GM23248 (cell line): ENCODE results near the gene LTB. TPM values are rescaled to one million over a fixed set of nuclear protein-coding genes. Genes with fewer than 3 reads are reported as not detected.

Experiments
- DNase-seq: peaks from one replicate; pipeline ENCODE4 v3.0.0-alpha.2; 2015
- H2AFZ ChIP-seq: fragments of 200-600 bp; sonication (generic); 2 replicates; pipeline ENCODE4 v1.6.1; 2016; ENCODE audit warnings: antibody characterized with exemption
- H3F3A ChIP-seq: fragments of 200-600 bp; sonication (generic); 2 replicates; pipeline ENCODE4 v1.6.1; 2016; ENCODE audit warnings: mild to moderate bottlenecking, antibody characterized with exemption, mixed run types; ENCODE audit not compliant: insufficient read depth
- H3K27ac ChIP-seq: fragments of 200-600 bp; sonication (generic); 2 replicates; pipeline ENCODE4 v1.5.1; 2016; ENCODE audit warnings: mild to moderate bottlenecking
- H3K27me3 ChIP-seq: fragments of 200-600 bp; sonication (generic); replicated peaks from 2 replicates; pipeline ENCODE4 v1.6.1; 2016; ENCODE audit warnings: mild to moderate bottlenecking; ENCODE audit not compliant: insufficient read depth
- H3K36me3 ChIP-seq: fragments of 200-600 bp; sonication (generic); 2 replicates; pipeline ENCODE4 v1.6.1; 2016; ENCODE audit warnings: low read depth, mild to moderate bottlenecking
- H3K4me1 ChIP-seq: fragments of 200-600 bp; sonication (generic); 2 replicates; pipeline ENCODE4 v1.6.1; 2016; ENCODE audit warnings: mild to moderate bottlenecking; ENCODE audit not compliant: insufficient read depth
- H3K4me2 ChIP-seq: fragments of 200-600 bp; sonication (generic); one replicate; pipeline ENCODE4 v1.6.1; 2016; ENCODE audit warnings: mild to moderate bottlenecking; ENCODE audit not compliant: unreplicated experiment
- H3K4me3 ChIP-seq: fragments of 200-600 bp; sonication (generic); 2 replicates; pipeline ENCODE4 v1.5.1; 2016; ENCODE audit warnings: mild to moderate bottlenecking
- H3K79me2 ChIP-seq: fragments of 200-600 bp; sonication (generic); 2 replicates; pipeline ENCODE4 v1.6.1; 2016; ENCODE audit warnings: mild to moderate bottlenecking; ENCODE audit not compliant: insufficient read depth
- H3K9ac ChIP-seq: fragments of 200-600 bp; sonication (generic); 2 replicates; pipeline ENCODE4 v1.6.1; 2016; ENCODE audit warnings: mild to moderate bottlenecking
- H3K9me2 ChIP-seq: fragments of 200-600 bp; sonication (generic); 2 replicates; pipeline ENCODE4 v1.6.1; 2016; ENCODE audit warnings: mixed run types, mild to moderate bottlenecking, moderate library complexity; ENCODE audit not compliant: insufficient read depth
- H3K9me3 ChIP-seq: fragments of 200-600 bp; sonication (generic); one replicate; pipeline ENCODE4 v1.6.1; 2017; ENCODE audit warnings: low read depth
- H4K20me1 ChIP-seq: fragments of 200-600 bp; sonication (generic); 2 replicates; pipeline ENCODE4 v1.6.0; 2016; ENCODE audit not compliant: insufficient read depth
- EZH2 ChIP-seq: fragments of 200-600 bp; sonication (generic); IDR thresholded peaks from 2 replicates; pipeline ENCODE4 v1.6.1; 2018; ENCODE audit warnings: antibody characterized with exemption, mild to moderate bottlenecking; ENCODE audit not compliant: insufficient read depth, poor library complexity, severe bottlenecking
- EZH2phosphoT487 ChIP-seq: fragments of 200-600 bp; sonication (generic); IDR thresholded peaks from 2 replicates; pipeline ENCODE4 v1.6.1; 2018; ENCODE audit warnings: antibody characterized with exemption, moderate library complexity, mild to moderate bottlenecking, low read depth; ENCODE audit not compliant: insufficient read depth
- WGBS, 2 experiments: methylation state at CpG; one replicate each; pipeline ENCODE4 v1.1.6; 2015 to 2017; ENCODE audit warnings: low lambda C conversion rate in 2 of 2, low coverage in 1 of 2; ENCODE audit errors: missing lambda C conversion rate in 2 of 2; 5-methylcytosine and 5-hydroxymethylcytosine counted together
- in situ Hi-C: fragments of 300-500 bp; cut with MboI; formaldehyde crosslinking; loops from 2 replicates; pipeline ENCODE4 v1.15.0; 2020
- polyA plus RNA-seq: library from polyadenylated mRNA; unstranded; fragments of >200 nt; fragmentation: Nextera tagmentation; extraction: Ambion mirVana; gene quantifications from 2 replicates; pipeline ENCODE4 v1.2.1, GENCODE V29; 2016
- total RNA-seq: library from RNA; depleted of rRNA; stranded (reverse); fragments of >200 nt; shearing (Covaris generic); gene quantifications from 2 replicates; pipeline ENCODE4 v1.2.3, GENCODE V29; 2014

Gene LTB
- total and polyA plus RNA-seq, 2 experiments from 2014 or later = not detected

- Histone ChIP-seq H3F3A (no peaks in the 10 kb centered on the region), H3K79me2 (no peaks in the 10 kb centered on the region), H3K9me3 (no peaks in the 10 kb centered on the region), H3K9ac (no peak overlapping the region), H3K27me3 (no peaks in the 10 kb centered on the region), H3K9me2 (no peaks in the 10 kb centered on the region), H4K20me1 (no peaks in the 10 kb centered on the region), H3K4me1 (no peaks in the 10 kb centered on the region), H3K27ac (no peak overlapping the region), H3K36me3 (no peaks in the 10 kb centered on the region), H3K4me3 (no peak overlapping the region), H2AFZ (no peak overlapping the region), H3K4me2 (no peak overlapping the region)
- in situ Hi-C loops = no loop called here
- TF ChIP-seq EZH2phosphoT487 (no peak), EZH2 (no peak)
- no peak for DNase-seq
- WGBS, 2 experiments = 68 to 69% methylated on average over 8 of the region's 8 CpGs
Measured at GRCh38 chr6:31575952-31576685, 6.1 kb downstream of the LTB start.

DNA sequence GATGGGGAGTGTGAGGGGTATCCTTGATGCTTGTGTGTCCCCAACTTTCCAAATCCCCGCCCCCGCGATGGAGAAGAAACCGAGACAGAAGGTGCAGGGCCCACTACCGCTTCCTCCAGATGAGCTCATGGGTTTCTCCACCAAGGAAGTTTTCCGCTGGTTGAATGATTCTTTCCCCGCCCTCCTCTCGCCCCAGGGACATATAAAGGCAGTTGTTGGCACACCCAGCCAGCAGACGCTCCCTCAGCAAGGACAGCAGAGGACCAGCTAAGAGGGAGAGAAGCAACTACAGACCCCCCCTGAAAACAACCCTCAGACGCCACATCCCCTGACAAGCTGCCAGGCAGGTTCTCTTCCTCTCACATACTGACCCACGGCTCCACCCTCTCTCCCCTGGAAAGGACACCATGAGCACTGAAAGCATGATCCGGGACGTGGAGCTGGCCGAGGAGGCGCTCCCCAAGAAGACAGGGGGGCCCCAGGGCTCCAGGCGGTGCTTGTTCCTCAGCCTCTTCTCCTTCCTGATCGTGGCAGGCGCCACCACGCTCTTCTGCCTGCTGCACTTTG is 6.8 kb downstream of the LTB start, which contains the start of gene TNF:
Gene TNF, plus strand, starts transcription at position 231 of the 567 bp plus-strand sequence. Its CDS starts 177 bp downstream, at position 408.
- DNase-seq = no peak
- no peaks in the 10 kb centered on the region for H3K9me3 ChIP-seq
- H3F3A ChIP-seq = no peaks in the 10 kb centered on the region
- no peak within 1 kb of the TSS for H2AFZ ChIP-seq
- H3K9ac ChIP-seq = no peak within 1 kb of the TSS
- WGBS, 2 experiments = 69 to 70% methylated on average over 19 of the region's 19 CpGs
- H3K4me2 ChIP-seq = no peak within 1 kb of the TSS
- H3K79me2 ChIP-seq = no peaks in the 10 kb centered on the region
- H4K20me1 ChIP-seq = no peaks in the 10 kb centered on the region
- TF ChIP-seq EZH2 = no peak
- TF ChIP-seq EZH2phosphoT487 = no peak
- no peaks in the 10 kb centered on the region for H3K9me2 ChIP-seq
- no peak within 1 kb of the TSS for H3K4me3 ChIP-seq
- no peaks in the 10 kb centered on the region for H3K36me3 ChIP-seq
- no peaks in the 10 kb centered on the region for H3K4me1 ChIP-seq
- H3K27ac ChIP-seq = no peak within 1 kb of the TSS
- in situ Hi-C loops = no loop called here
- H3K27me3 ChIP-seq = no peaks in the 10 kb centered on the region

DNA sequence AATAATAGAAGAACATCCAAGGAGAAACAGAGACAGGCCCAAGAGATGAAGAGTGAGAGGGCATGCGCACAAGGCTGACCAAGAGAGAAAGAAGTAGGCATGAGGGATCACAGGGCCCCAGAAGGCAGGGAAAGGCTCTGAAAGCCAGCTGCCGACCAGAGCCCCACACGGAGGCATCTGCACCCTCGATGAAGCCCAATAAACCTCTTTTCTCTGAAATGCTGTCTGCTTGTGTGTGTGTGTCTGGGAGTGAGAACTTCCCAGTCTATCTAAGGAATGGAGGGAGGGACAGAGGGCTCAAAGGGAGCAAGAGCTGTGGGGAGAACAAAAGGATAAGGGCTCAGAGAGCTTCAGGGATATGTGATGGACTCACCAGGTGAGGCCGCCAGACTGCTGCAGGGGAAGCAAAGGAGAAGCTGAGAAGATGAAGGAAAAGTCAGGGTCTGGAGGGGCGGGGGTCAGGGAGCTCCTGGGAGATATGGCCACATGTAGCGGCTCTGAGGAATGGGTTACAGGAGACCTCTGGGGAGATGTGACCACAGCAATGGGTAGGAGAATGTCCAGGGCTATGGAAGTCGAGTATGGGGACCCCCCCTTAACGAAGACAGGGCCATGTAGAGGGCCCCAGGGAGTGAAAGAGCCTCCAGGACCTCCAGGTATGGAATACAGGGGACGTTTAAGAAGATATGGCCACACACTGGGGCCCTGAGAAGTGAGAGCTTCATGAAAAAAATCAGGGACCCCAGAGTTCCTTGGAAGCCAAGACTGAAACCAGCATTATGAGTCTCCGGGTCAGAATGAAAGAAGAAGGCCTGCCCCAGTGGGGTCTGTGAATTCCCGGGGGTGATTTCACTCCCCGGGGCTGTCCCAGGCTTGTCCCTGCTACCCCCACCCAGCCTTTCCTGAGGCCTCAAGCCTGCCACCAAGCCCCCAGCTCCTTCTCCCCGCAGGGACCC is 7.8 kb downstream of the LTB start:
- Histone ChIP-seq H3K27me3 (no peaks in the 10 kb centered on the region), H3K4me2 (no peak overlapping the region), H3K9me2 (no peaks in the 10 kb centered on the region), H3K9ac (no peak overlapping the region), H3K9me3 (no peaks in the 10 kb centered on the region), H3K4me1 (no peaks in the 10 kb centered on the region), H4K20me1 (no peaks in the 10 kb centered on the region), H3K79me2 (no peaks in the 10 kb centered on the region), H3K27ac (no peak overlapping the region), H2AFZ (no peak overlapping the region), H3K36me3 (no peaks in the 10 kb centered on the region), H3F3A (no peaks in the 10 kb centered on the region), H3K4me3 (no peak overlapping the region)
- DNase-seq = no peak
- in situ Hi-C loops = no loop called here
- TF ChIP-seq EZH2 (no peak), EZH2phosphoT487 (no peak)
- WGBS, 2 experiments = 64% methylated on average over 12 to 14 of the region's 14 CpGs

DNA sequence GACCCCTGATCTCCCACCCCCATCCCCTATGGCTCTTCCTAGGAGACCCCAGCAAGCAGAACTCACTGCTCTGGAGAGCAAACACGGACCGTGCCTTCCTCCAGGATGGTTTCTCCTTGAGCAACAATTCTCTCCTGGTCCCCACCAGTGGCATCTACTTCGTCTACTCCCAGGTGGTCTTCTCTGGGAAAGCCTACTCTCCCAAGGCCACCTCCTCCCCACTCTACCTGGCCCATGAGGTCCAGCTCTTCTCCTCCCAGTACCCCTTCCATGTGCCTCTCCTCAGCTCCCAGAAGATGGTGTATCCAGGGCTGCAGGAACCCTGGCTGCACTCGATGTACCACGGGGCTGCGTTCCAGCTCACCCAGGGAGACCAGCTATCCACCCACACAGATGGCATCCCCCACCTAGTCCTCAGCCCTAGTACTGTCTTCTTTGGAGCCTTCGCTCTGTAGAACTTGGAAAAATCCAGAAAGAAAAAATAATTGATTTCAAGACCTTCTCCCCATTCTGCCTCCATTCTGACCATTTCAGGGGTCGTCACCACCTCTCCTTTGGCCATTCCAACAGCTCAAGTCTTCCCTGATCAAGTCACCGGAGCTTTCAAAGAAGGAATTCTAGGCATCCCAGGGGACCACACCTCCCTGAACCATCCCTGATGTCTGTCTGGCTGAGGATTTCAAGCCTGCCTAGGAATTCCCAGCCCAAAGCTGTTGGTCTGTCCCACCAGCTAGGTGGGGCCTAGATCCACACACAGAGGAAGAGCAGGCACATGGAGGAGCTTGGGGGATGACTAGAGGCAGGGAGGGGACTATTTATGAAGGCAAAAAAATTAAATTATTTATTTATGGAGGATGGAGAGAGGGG is 8.8 kb downstream of the LTB start:
- in situ Hi-C loops = no loop called here
- H3K4me1 ChIP-seq = no peaks in the 10 kb centered on the region
- no peak overlapping the region for H3K4me2 ChIP-seq
- H3K9me2 ChIP-seq = no peaks in the 10 kb centered on the region
- no peaks in the 10 kb centered on the region for H3F3A ChIP-seq
- no peak overlapping the region for H3K4me3 ChIP-seq
- H3K79me2 ChIP-seq = no peaks in the 10 kb centered on the region
- H3K27ac ChIP-seq = no peak overlapping the region
- no peak overlapping the region for H2AFZ ChIP-seq
- WGBS, 2 experiments = 66 to 67% methylated on average over 9 of the region's 9 CpGs
- no peaks in the 10 kb centered on the region for H3K9me3 ChIP-seq
- DNase-seq = no peak
- H4K20me1 ChIP-seq = no peaks in the 10 kb centered on the region
- no peaks in the 10 kb centered on the region for H3K36me3 ChIP-seq
- no peaks in the 10 kb centered on the region for H3K27me3 ChIP-seq
- TF ChIP-seq EZH2phosphoT487 (no peak), EZH2 (no peak)
- no peak overlapping the region for H3K9ac ChIP-seq
